ENCODE results near the gene SLC34A3. TPM values are rescaled to one million over a fixed set of nuclear protein-coding genes. Genes with fewer than 3 reads are reported as not detected.

The SLC34A3 gene
- polyA plus RNA-seq, 2 of the 4 experiments (the other 2 are of a cell fraction) = 0.05 TPM; not detected in 1

- ATAC-seq (no peak), DNase-seq (ENCODE audit: low read depth in 1 of 2, low spot score in 1 of 2) (no peak), FAIRE-seq (no peak)
- Histone ChIP-seq H3K4me2 (no peak overlapping the region), H3K4me3 (no peak overlapping the region), H3K27ac (peak overlapping the region; percentile 63 to 89; a peak in 5 of 6 replicates), H3K9me3 (no peaks in the 10 kb centered on the region), H3K4me1 (peaks cover 69% of the 10 kb centered on the region)
- ChIA-PET CTCF (interaction anchor here (1.0 to 10.1 kb wide), 24 partner anchors 9 to 299 kb away, joined by 3 to 113 read pairs (median 8); partner anchors contain the start of genes ANAPC2, LRRC26, MAN1B1 and NDOR1), POLR2A (interaction anchor here (0.6 to 3.5 kb wide), 4 partner anchors 15 to 65 kb away, joined by 3 to 27 read pairs (median 18); partner anchors contain the start of genes ANAPC2, SSNA1, TPRN and TUBB4B)
- whole genome bisulfite sequencing (ENCODE audit: missing lambda C conversion rate) = 100% methylated on average over 6 of the region's 21 CpGs
- TF ChIP-seq JUN (IDR thresholded peaks at IDR 0.05) (no peak), EP300 (IDR thresholded peaks at IDR 0.05) (no peak), RNF2 (IDR thresholded peaks at IDR 0.05; ENCODE audit: borderline replicate concordance, low read depth) (no peak), HOXB5 (CRISPR knock-in tag; IDR thresholded peaks at IDR 0.05) (no peak), ZFP36 (IDR thresholded peaks at IDR 0.05; ENCODE audit: borderline replicate concordance, partially characterized antibody) (no peak), ELK1 (IDR thresholded peaks at IDR 0.05; ENCODE audit: low read depth, low read length) (no peak), USF2 (IDR thresholded peaks at IDR 0.05) (no peak)
Measured at GRCh38 chr9:137225699-137226331, 4.9 kb upstream of the SLC34A3 start.

- 69% methylated on average over 14 of the region's 18 CpGs for WGBS (ENCODE audit: missing lambda C conversion rate)
- no peaks in the 10 kb centered on the region for H3K9me3 ChIP-seq
- ChIA-PET CTCF (interaction anchor here (0.6 to 10.1 kb wide), 37 partner anchors 10 to 440 kb away, joined by 3 to 113 read pairs (median 6); partner anchors contain the start of genes ANAPC2, LRRC26, MAN1B1 and NDOR1), POLR2A (interaction anchor here (0.6 to 3.5 kb wide), 4 partner anchors 14 to 66 kb away, joined by 3 to 27 read pairs (median 6); partner anchors contain the start of genes ANAPC2, SSNA1 and TUBB4B)
- peak overlapping the region; percentile 63 to 89 for H3K27ac ChIP-seq
- H3K4me1 ChIP-seq = peaks cover 68% of the 10 kb centered on the region
- TF ChIP-seq CBX2 (IDR thresholded peaks at IDR 0.05; ENCODE audit: borderline replicate concordance, low read depth) = no peak
- peak; percentile 55 for TF ChIP-seq ZFP36 (IDR thresholded peaks at IDR 0.05; ENCODE audit: borderline replicate concordance, partially characterized antibody)
- no peak for TF ChIP-seq FOSL2 (IDR thresholded peaks at IDR 0.05)
- peak; percentile 16; the same call in 1 of the 2 replicates for TF ChIP-seq FOSL2 (CRISPR knock-in tag; IDR thresholded peaks at IDR 0.05)
- 0 out of 2 replicates have a peak, but pooled peaks have one; percentile 9 for TF ChIP-seq POLR2A (IDR thresholded peaks at IDR 0.05; ENCODE audit: low read length)
- H3K4me2 ChIP-seq = peak overlapping the region; percentile 77
- DNase-seq (ENCODE audit: low read depth in 1 of 2, low spot score in 1 of 2) (peak in 1 of 2 experiments; percentile 52), ATAC-seq (peak; percentile 2 to 11; a peak in 4 of 6 replicates), FAIRE-seq (no peak)
- no peak overlapping the region for H3K4me3 ChIP-seq
Measured at GRCh38 chr9:137226338-137227053, 4.2 kb upstream of the SLC34A3 start.

- FAIRE-seq (no peak), ATAC-seq (peak; percentile 42 to 71), DNase-seq (ENCODE audit: low read depth in 1 of 2, low spot score in 1 of 2) (peak; percentile 78 to 84)
- POLR2A ChIA-PET = interaction anchor here (1.5 to 3.5 kb wide), 3 partner anchors 13 to 64 kb away, joined by 3 to 27 read pairs (median 8); partner anchors contain the start of genes ANAPC2, SSNA1 and TUBB4B
- Histone ChIP-seq H3K4me2 (peak within 1 kb of the TSS; percentile 77), H3K27ac (peak within 1 kb of the TSS; percentile 63 to 89), H3K9me3 (no peaks in the 10 kb centered on the region), H3K4me3 (no peak within 1 kb of the TSS), H3K4me1 (peaks cover 66% of the 10 kb centered on the region)
- WGBS (ENCODE audit: missing lambda C conversion rate) = 45% methylated on average over 19 of the region's 25 CpGs
- CTCF ChIA-PET = interaction anchor here (0.5 to 10.1 kb wide), 42 partner anchors 10 to 441 kb away, joined by 3 to 113 read pairs (median 5); partner anchors contain the start of genes ANAPC2, LRRC26, MAMDC4 and MAN1B1
- no peak for TF ChIP-seq BCL3 (IDR thresholded peaks at IDR 0.05)
- TF ChIP-seq RAD21 (conservative IDR thresholded peaks at IDR 0.05 in 1 of 2, IDR thresholded peaks at IDR 0.05 in 1 of 2) = peak; percentile 92 to 94
- TF ChIP-seq POLR2A (IDR thresholded peaks at IDR 0.05; ENCODE audit: low read length) = 0 out of 2 replicates have a peak, but pooled peaks have one; percentile 1
- TF ChIP-seq HEYL (CRISPR knock-in tag; IDR thresholded peaks at IDR 0.05) = no peak
- TF ChIP-seq KDM5A (IDR thresholded peaks at IDR 0.05) = no peak
- TF ChIP-seq CTCF (IDR thresholded peaks at IDR 0.05) = peak; percentile 88
- TF ChIP-seq ZFP36 (IDR thresholded peaks at IDR 0.05; ENCODE audit: borderline replicate concordance, partially characterized antibody) = peak; percentile 88
- peak; percentile 86 for TF ChIP-seq SMC3 (IDR thresholded peaks at IDR 0.05)
Measured at GRCh38 chr9:137227054-137227852, 3.4 kb upstream of the SLC34A3 start, which contains the start of gene RNF224. RNF224 (plus strand) TSS chr9:137227502; CDS start chr9:137228336, 834 bp downstream.
